ENCODE results near the gene FTHL17.

Gene FTHL17

DNA sequence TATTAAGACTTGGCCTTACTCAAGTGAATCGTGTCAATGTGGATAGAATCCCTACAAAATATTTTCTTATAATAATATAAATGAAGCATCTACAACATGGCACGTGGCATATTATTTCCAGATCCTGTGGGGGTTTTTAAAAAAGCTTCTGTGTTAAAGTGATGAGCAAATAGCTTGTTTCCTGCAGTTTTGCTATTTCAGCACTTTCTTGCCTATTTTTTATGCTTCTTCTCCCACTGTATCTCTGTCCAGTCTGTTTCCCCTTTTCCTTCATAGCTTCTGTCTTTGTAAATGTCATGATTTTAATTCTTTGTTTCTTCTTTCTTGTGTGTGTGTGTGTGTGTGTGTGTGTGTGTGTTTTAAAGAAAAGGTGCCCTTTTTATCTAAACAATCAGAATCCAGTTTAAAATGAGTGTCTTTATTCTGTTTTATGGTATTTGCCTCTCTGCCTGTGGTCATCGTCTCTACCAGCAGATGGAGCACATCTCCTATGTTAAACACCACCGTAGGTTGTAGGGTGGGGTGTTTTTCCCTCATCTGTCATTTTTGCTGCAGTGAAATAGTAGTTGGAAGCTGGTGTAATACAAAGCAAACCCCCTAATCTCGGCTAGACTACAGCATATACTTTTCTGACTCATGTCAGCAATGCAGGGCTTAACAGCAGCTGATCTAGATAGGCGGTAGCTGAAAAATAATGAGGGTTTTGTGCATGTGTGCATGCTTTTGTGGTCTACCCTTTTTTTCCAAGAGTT, 33.1 kb downstream of the FTHL17 start:
- DNase-seq (ENCODE audit: low read depth, low spot score) = peak; percentile 22

DNA sequence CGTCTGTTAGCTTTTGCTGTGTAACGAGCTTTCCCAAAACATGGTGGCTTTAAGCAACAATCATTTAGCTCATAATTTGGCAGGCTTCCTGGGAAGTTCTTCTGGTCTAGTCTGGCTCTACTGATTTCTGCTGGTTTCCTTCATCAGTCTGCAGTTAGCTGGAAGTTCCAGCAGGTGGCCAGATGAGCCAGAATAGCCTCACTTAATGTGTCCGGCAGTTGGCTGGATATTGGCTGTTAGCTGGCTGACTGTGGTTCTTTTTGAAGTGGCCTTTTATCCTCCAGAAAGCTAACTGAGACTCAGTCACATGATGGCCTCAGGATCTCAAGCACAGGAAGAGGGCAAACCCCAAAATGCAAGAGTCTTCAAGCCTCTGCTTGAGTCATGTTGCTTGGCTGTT, 34.9 kb downstream of the FTHL17 start:
- DNase-seq (ENCODE audit: low read depth, low spot score) = peak; percentile 78

DNA sequence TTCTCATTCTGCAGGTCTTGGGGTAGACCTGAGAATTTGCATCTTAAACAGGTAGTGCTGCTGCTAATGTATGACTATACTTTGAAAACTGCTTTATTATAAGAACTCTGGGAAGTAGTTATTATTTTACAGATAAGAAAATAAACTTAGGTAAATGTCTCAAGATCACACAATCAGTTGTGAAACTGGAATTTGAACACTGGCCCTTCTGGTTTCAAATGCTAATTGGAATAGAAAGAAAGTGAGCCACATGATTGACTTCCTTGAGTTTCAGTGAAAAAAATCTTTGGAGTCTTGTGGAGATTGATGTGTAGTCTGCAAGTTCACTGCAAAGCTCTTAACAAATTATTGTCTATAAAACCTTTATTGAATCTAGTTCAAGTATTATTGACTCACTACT, 44.5 kb downstream of the FTHL17 start:
- no peak for DNase-seq (ENCODE audit: low read depth, low spot score)

DNA sequence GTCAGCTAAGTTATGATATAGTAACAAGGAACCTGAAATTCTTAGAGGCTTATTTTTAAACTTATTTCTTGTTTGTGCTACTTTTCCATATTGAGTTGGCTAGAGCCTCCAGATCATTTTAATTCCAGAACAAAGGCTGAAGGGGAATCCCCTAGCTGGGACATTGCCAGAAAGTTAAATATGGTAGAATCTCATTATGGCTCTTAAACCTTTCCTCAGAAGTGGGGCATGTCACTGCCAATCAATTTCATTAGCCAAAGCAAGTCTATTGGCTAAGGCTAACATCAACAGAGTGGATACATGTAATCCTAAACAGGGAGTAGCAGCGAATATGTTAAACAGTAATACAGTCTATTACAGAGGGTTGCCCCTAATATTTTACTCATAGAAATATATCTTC, 47.0 kb downstream of the FTHL17 start:
- no peak for DNase-seq (ENCODE audit: low read depth, low spot score)

DNA sequence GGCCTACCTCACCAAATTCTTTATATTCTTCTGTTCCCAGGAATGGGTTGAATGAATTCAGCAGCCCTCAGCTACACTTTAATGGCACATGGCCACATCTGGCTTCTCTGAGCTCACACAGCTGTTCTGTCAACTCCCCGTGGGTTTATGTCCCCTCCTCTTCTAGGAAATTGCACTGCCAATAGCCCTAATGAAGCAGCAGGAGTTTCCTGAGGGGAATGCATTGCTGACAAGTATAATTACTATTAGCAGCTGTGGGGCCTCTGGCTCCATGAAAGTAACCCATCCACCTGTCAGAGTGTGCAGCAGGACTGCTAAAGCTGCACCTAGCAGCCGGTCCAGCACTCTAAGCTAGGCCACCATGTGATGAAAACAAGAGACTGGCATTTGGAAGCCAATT, 50.3 kb downstream of the FTHL17 start:
- no peak for DNase-seq (ENCODE audit: low read depth, low spot score)
